Activated CD4-positive, alpha-beta memory T cell treated with anti-CD3 and anti-CD28 coated beads, Interleukin-2, amount 10 ng/mL, durations not matched to agents 7 days and 5 days (primary cell): ENCODE measurements around the gene STK11. TPM values are rescaled to one million over a fixed set of nuclear protein-coding genes. Genes with fewer than 3 reads are reported as not detected.

ENCODE experiments used
- CTCF ChIA-PET: fragments of 350-600 bp; sonication (Branson Sonifier 250); formaldehyde crosslinking; loops from one replicate; lab custom pipeline; 2021; ENCODE audit warnings: antibody characterized with exemption, inconsistent platforms; lab: Charles Lee
- POLR2A ChIA-PET: fragments of 350-600 bp; sonication (Branson Sonifier 250); formaldehyde crosslinking; loops from one replicate; lab custom pipeline; 2021; ENCODE audit warnings: antibody characterized with exemption; lab: Charles Lee
- DNase-seq: peaks from one replicate; pipeline ENCODE4 v3.0.0-alpha.2; 2020
- H3K27ac Mint-ChIP-seq: one replicate; pipeline ENCODE4 v1.8.0; 2021; ENCODE audit warnings: mild to moderate bottlenecking, mixed read lengths
- H3K27me3 Mint-ChIP-seq: one replicate; pipeline ENCODE4 v1.8.0; 2021; ENCODE audit warnings: mixed read lengths
- H3K36me3 Mint-ChIP-seq: one replicate; pipeline ENCODE4 v1.8.0; 2021; ENCODE audit warnings: low read depth, mixed read lengths
- H3K4me1 Mint-ChIP-seq: one replicate; pipeline ENCODE4 v1.8.0; 2021; ENCODE audit warnings: mixed read lengths
- H3K4me3 Mint-ChIP-seq: one replicate; pipeline ENCODE4 v1.8.0; 2021; ENCODE audit warnings: mild to moderate bottlenecking, mixed read lengths
- H3K9me3 Mint-ChIP-seq: one replicate; pipeline ENCODE4 v1.8.0; 2021; ENCODE audit warnings: mixed read lengths
- total RNA-seq, 2 experiments: library from RNA; stranded (reverse); gene quantifications; one replicate each; pipeline ENCODE4 v1.2.3, GENCODE V29; 2021

STK11 gene
- total RNA-seq, 2 experiments from 2014 or later, result 84.2 to 85.1 TPM

- H3K4me1 Mint-ChIP-seq, result peaks cover 13% of the 10 kb centered on the region
- no peaks in the 10 kb centered on the region for H3K27me3 Mint-ChIP-seq
- H3K4me3 Mint-ChIP-seq, result no peak overlapping the region
- no peak for DNase-seq
- H3K36me3 Mint-ChIP-seq, result peaks cover 3% of the 10 kb centered on the region
- H3K27ac Mint-ChIP-seq, result no peak overlapping the region
- POLR2A ChIA-PET, result no interaction called here
- H3K9me3 Mint-ChIP-seq, result no peaks in the 10 kb centered on the region
- CTCF ChIA-PET, result interaction anchor here (1.6 kb wide), 1 partner anchor 25 kb away, joined by 7 read pairs; no protein-coding TSS in a partner anchor
Measured at GRCh38 chr19:1218751-1219567, 13.4 kb downstream of the STK11 start.

GRCh38 chr19:1219786-1220476, 14.4 kb downstream of the STK11 start:
- H3K9me3 Mint-ChIP-seq, result no peaks in the 10 kb centered on the region
- no peak overlapping the region for H3K4me3 Mint-ChIP-seq
- H3K27me3 Mint-ChIP-seq, result no peaks in the 10 kb centered on the region
- H3K36me3 Mint-ChIP-seq, result peaks cover 3% of the 10 kb centered on the region
- peaks cover 7% of the 10 kb centered on the region for H3K4me1 Mint-ChIP-seq
- DNase-seq, result no peak
- ChIA-PET CTCF (no interaction called here), POLR2A (no interaction called here)
- no peak overlapping the region for H3K27ac Mint-ChIP-seq

GRCh38 chr19:1220477-1220930, 14.9 kb downstream of the STK11 start:
- POLR2A ChIA-PET, result no interaction called here
- Mint-ChIP-seq H3K27ac (no peak overlapping the region), H3K4me3 (no peak overlapping the region), H3K9me3 (no peaks in the 10 kb centered on the region), H3K36me3 (peaks cover 3% of the 10 kb centered on the region), H3K4me1 (peaks cover 7% of the 10 kb centered on the region), H3K27me3 (no peaks in the 10 kb centered on the region)
- no peak for DNase-seq
- CTCF ChIA-PET, result no interaction called here

- peaks cover 3% of the 10 kb centered on the region for H3K36me3 Mint-ChIP-seq
- CTCF ChIA-PET, result no interaction called here
- no peak overlapping the region for H3K4me3 Mint-ChIP-seq
- no peak overlapping the region for H3K27ac Mint-ChIP-seq
- H3K9me3 Mint-ChIP-seq, result no peaks in the 10 kb centered on the region
- no peaks in the 10 kb centered on the region for H3K27me3 Mint-ChIP-seq
- POLR2A ChIA-PET, result no interaction called here
- no peak for DNase-seq
- peaks cover 2% of the 10 kb centered on the region for H3K4me1 Mint-ChIP-seq
Measured at GRCh38 chr19:1220976-1221903, 15.7 kb downstream of the STK11 start.

DNA sequence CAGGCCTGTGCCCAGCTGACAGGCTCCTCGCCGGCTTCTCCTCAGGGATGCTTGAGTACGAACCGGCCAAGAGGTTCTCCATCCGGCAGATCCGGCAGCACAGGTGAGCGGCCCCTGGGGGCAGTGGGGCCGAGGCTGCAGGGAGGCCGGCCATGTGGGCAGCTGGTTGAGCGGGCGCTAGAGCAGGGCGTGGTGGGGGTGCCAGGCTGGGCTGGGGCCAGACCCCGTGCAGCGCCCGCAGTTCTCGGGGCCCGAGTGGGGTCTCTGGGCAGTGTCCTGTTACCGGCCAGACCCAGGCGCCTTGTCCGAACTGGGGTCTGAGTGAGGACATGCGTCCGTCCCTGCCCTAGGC, 16.3 kb downstream of the STK11 start:
- H3K9me3 Mint-ChIP-seq, result no peaks in the 10 kb centered on the region
- POLR2A ChIA-PET, result no interaction called here
- H3K4me3 Mint-ChIP-seq, result no peak overlapping the region
- H3K27ac Mint-ChIP-seq, result no peak overlapping the region
- CTCF ChIA-PET, result no interaction called here
- DNase-seq, result no peak
- peaks cover 3% of the 10 kb centered on the region for H3K36me3 Mint-ChIP-seq
- H3K4me1 Mint-ChIP-seq, result peaks cover 1% of the 10 kb centered on the region
- no peaks in the 10 kb centered on the region for H3K27me3 Mint-ChIP-seq

DNA sequence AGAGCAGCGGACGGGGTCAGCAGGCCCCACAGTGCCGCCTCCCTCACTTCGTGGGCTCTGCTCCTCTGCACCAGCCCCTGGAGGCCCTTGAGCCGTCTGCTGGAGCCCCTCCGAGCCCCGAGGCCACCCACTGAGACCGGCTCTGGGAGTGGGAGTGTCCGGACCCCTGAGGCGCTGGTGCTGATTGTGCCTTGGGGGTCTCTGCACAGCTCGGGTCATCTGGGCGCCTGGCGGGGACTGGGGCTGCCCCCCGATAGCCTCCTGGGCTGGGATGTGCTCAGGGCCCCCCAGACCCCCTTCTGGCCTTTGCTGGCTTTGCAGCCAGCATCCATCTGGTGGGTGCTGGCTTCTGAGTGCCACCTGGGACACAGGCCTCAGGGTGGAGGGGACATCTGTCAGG, 16.8 kb downstream of the STK11 start:
- H3K9me3 Mint-ChIP-seq, result no peaks in the 10 kb centered on the region
- H3K4me1 Mint-ChIP-seq, result no peaks in the 10 kb centered on the region
- H3K4me3 Mint-ChIP-seq, result no peak overlapping the region
- H3K36me3 Mint-ChIP-seq, result peaks cover 3% of the 10 kb centered on the region
- H3K27ac Mint-ChIP-seq, result no peak overlapping the region
- POLR2A ChIA-PET, result interaction anchor here (1.9 kb wide), 1 partner anchor 8 kb away, joined by 6 read pairs; no protein-coding TSS in a partner anchor
- H3K27me3 Mint-ChIP-seq, result no peaks in the 10 kb centered on the region
- CTCF ChIA-PET, result interaction anchor here (0.6 to 1.0 kb wide), 2 partner anchors 19 to 28 kb away, joined by 4 to 6 read pairs; no protein-coding TSS in a partner anchor
- no peak for DNase-seq

DNA sequence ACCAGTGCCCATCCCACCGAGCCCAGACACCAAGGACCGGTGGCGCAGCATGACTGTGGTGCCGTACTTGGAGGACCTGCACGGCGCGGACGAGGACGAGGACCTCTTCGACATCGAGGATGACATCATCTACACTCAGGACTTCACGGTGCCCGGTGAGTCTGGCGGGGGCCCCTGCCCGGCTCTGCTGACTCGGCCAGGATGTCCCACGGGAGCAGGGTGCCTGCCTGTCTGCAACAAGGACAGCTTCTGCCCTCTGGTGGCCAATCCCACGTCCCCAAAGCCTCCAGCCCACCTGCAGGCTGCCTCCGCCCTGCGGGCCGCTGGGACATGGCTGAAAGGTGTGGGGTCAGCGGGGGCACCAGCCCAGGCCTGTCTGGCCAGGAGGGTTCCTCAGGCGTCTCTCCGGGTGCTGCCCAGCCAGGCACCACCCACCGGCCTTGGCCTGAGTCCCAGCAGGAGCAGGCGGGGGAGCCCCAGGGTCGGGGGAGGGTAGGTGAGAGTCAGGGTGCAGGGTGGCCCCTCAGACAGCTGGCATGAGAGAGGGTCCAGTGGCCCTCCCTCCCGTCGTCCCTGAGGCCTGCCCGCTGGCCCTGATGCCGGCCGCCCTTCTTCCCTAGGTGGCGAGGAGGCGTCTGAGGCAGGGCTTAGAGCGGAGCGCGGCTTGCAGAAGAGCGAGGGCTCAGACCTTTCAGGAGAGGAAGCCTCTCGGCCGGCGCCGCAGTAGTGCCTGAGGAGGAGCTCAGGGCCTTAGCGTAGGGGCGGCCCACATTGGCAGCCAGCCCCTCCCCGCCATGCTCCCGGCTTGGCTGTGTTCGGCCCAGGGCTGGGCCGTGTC, 17.7 kb downstream of the STK11 start:
- no peaks in the 10 kb centered on the region for H3K27me3 Mint-ChIP-seq
- peaks cover 6% of the 10 kb centered on the region for H3K36me3 Mint-ChIP-seq
- H3K4me3 Mint-ChIP-seq, result no peak overlapping the region
- H3K9me3 Mint-ChIP-seq, result no peaks in the 10 kb centered on the region
- no peak overlapping the region for H3K27ac Mint-ChIP-seq
- DNase-seq, result no peak
- ChIA-PET CTCF (interaction anchor here (0.6 to 1.0 kb wide), 2 partner anchors 20 to 29 kb away, joined by 4 to 6 read pairs; no protein-coding TSS in a partner anchor), POLR2A (interaction anchor here (1.9 kb wide), 1 partner anchor 9 kb away, joined by 6 read pairs; no protein-coding TSS in a partner anchor)
- H3K4me1 Mint-ChIP-seq, result no peaks in the 10 kb centered on the region

DNA sequence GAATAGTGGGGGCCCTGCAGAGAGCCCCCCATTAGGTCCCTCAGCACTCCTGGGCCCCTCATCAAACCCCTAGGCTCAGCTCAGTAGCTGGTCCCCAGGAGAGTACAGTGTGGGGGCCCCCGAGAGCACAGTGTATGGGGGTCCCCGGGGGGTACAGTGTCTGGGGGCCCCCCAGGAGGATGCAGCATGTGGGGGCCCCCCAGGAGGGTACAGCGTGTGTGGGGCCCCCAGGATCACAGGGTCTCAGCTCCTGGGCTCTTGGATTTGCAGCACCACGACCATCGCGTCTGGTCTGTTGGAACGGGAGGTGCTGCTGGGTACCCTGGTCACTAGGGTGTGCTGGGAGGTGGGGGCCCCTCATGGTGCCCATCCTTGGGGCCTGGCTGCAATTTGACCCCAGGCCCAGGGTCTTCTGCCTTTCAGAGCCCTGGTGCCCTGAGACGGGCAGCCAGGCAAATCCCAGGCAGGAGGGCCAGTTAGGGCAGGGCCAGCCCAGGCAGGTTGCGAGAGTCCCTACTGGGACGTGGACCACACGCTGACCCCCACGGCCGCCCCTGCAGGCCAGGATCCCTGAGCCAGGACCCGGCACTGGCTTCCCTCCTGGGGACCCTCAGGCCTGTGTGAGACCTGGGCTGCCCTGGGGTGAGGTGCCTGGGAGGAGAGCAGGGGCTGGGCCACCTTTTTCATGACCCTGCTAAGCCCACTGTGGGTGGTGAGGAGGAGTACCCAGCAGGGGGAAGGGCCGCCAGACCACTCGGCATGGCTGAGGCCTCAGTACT, 18.7 kb downstream of the STK11 start:
- Mint-ChIP-seq H3K9me3 (no peaks in the 10 kb centered on the region), H3K27me3 (no peaks in the 10 kb centered on the region), H3K36me3 (peaks cover 7% of the 10 kb centered on the region), H3K4me1 (no peaks in the 10 kb centered on the region), H3K27ac (no peak overlapping the region), H3K4me3 (no peak overlapping the region)
- no peak for DNase-seq
- POLR2A ChIA-PET, result interaction anchor here (1.9 kb wide), 1 partner anchor 10 kb away, joined by 6 read pairs; no protein-coding TSS in a partner anchor
- CTCF ChIA-PET, result no interaction called here

GRCh38 chr19:1224847-1225246, 19.3 kb downstream of the STK11 start:
- H3K36me3 Mint-ChIP-seq, result peaks cover 7% of the 10 kb centered on the region
- DNase-seq, result no peak
- H3K9me3 Mint-ChIP-seq, result no peaks in the 10 kb centered on the region
- H3K27ac Mint-ChIP-seq, result no peak overlapping the region
- ChIA-PET CTCF (no interaction called here), POLR2A (interaction anchor here (0.6 to 0.9 kb wide), 2 partner anchors 10 to 76 kb away, joined by 3 read pairs; no protein-coding TSS in a partner anchor)
- no peak overlapping the region for H3K4me3 Mint-ChIP-seq
- H3K4me1 Mint-ChIP-seq, result no peaks in the 10 kb centered on the region
- no peaks in the 10 kb centered on the region for H3K27me3 Mint-ChIP-seq

GRCh38 chr19:1225440-1226226, 20.1 kb downstream of the STK11 start:
- no peak for DNase-seq
- Mint-ChIP-seq H3K36me3 (peaks cover 7% of the 10 kb centered on the region), H3K9me3 (no peaks in the 10 kb centered on the region), H3K27ac (no peak overlapping the region), H3K4me3 (no peak overlapping the region), H3K27me3 (no peaks in the 10 kb centered on the region), H3K4me1 (no peaks in the 10 kb centered on the region)
- CTCF ChIA-PET, result interaction anchor here (0.7 kb wide), 1 partner anchor 12 kb away, joined by 4 read pairs; no protein-coding TSS in a partner anchor
- POLR2A ChIA-PET, result interaction anchor here (0.6 to 1.3 kb wide), 4 partner anchors 8 to 76 kb away, joined by 3 read pairs; partner anchors contain the start of gene FAM174C

DNA sequence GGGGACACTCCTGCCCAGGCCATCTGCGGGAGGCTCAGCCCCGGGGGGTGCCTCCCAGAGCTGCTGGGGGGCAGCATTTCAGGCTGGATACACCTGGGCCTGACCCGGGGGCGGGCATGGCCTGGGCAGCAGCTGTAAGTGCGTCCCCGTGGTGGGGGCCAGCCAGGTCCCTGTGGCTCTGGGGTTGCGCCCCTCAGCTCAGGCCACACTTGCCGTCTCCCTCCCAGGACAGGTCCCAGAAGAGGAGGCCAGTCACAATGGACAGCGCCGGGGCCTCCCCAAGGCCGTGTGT, 20.6 kb downstream of the STK11 start:
- CTCF ChIA-PET, result no interaction called here
- no peaks in the 10 kb centered on the region for H3K27me3 Mint-ChIP-seq
- no peak overlapping the region for H3K27ac Mint-ChIP-seq
- POLR2A ChIA-PET, result interaction anchor here (1.3 kb wide), 1 partner anchor 9 kb away, joined by 3 read pairs; no protein-coding TSS in a partner anchor
- no peak for DNase-seq
- H3K36me3 Mint-ChIP-seq, result peaks cover 4% of the 10 kb centered on the region
- H3K4me1 Mint-ChIP-seq, result no peaks in the 10 kb centered on the region
- no peaks in the 10 kb centered on the region for H3K9me3 Mint-ChIP-seq
- no peak overlapping the region for H3K4me3 Mint-ChIP-seq
